Hepatocyte (in vitro differentiated cells): ENCODE results near the gene GPRIN3. TPM values are rescaled to one million over a fixed set of nuclear protein-coding genes. Genes with fewer than 3 reads are reported as not detected.

Experiments
- DNase-seq: peaks from one replicate; pipeline ENCODE4 v3.0.0-alpha.2; 2016; ENCODE audit warnings: low spot score
- H2AFZ ChIP-seq: fragments of 200-600 bp; sonication (generic); 2 replicates; pipeline ENCODE4 v1.6.0; 2016; ENCODE audit warnings: antibody characterized with exemption, mild to moderate bottlenecking
- H3K27ac ChIP-seq: fragments of 200-600 bp; sonication (generic); 2 replicates; pipeline ENCODE4 v1.5.1; 2016; ENCODE audit warnings: mild to moderate bottlenecking
- H3K27me3 ChIP-seq: fragments of 200-600 bp; sonication (generic); 2 replicates; pipeline ENCODE4 v1.6.1; 2016
- H3K36me3 ChIP-seq: fragments of 200-600 bp; sonication (generic); replicated peaks from 2 replicates; pipeline ENCODE4 v1.5.1; 2016; ENCODE audit warnings: low read depth; ENCODE audit not compliant: insufficient read depth
- H3K4me1 ChIP-seq: fragments of 200-600 bp; sonication (generic); 2 replicates; pipeline ENCODE4 v1.5.1; 2016; ENCODE audit warnings: mild to moderate bottlenecking, moderate library complexity; ENCODE audit not compliant: insufficient read depth
- H3K4me2 ChIP-seq: fragments of 200-600 bp; sonication (generic); 2 replicates; pipeline ENCODE4 v1.6.0; 2016
- H3K4me3 ChIP-seq: fragments of 200-600 bp; sonication (generic); 2 replicates; pipeline ENCODE4 v1.5.1; 2016; ENCODE audit warnings: mild to moderate bottlenecking
- H3K79me2 ChIP-seq: fragments of 200-600 bp; sonication (generic); 2 replicates; pipeline ENCODE4 v1.6.0; 2017; ENCODE audit warnings: mild to moderate bottlenecking
- H3K9me2 ChIP-seq: fragments of 200-600 bp; sonication (generic); replicated peaks from 2 replicates; pipeline ENCODE4 v1.6.0; 2017; ENCODE audit warnings: mild to moderate bottlenecking; ENCODE audit not compliant: insufficient read depth
- H3K9me3 ChIP-seq: fragments of 200-600 bp; sonication (generic); 2 replicates; pipeline ENCODE4 v1.5.1; 2016; ENCODE audit warnings: low read depth, mild to moderate bottlenecking
- H4K20me1 ChIP-seq: fragments of 200-600 bp; sonication (generic); 2 replicates; pipeline ENCODE4 v1.6.0; 2016; ENCODE audit warnings: mild to moderate bottlenecking; ENCODE audit not compliant: insufficient read depth, poor library complexity, severe bottlenecking
- CTCF ChIP-seq: fragments of 200-600 bp; sonication (generic); IDR thresholded peaks from 2 replicates; pipeline ENCODE4 v1.5.1; 2016; ENCODE audit warnings: antibody characterized with exemption, mild to moderate bottlenecking; ENCODE audit not compliant: poor library complexity
- EZH2 ChIP-seq: fragments of 200-600 bp; sonication (generic); IDR thresholded peaks from 2 replicates; pipeline ENCODE4 v1.6.1; 2016; ENCODE audit warnings: antibody characterized with exemption, mild to moderate bottlenecking, borderline replicate concordance
- EZH2phosphoT487 ChIP-seq: fragments of 200-600 bp; sonication (generic); IDR thresholded peaks from one replicate; pipeline ENCODE4 v1.6.1; 2018; ENCODE audit warnings: antibody characterized with exemption, mild to moderate bottlenecking, low read depth, moderate library complexity; ENCODE audit not compliant: unreplicated experiment, severe bottlenecking
- WGBS: methylation state at CpG from one replicate; pipeline ENCODE4 v1.1.6; 2016; ENCODE audit warnings: low lambda C conversion rate; ENCODE audit errors: missing lambda C conversion rate; 5-methylcytosine and 5-hydroxymethylcytosine counted together
- polyA plus RNA-seq: library from polyadenylated mRNA; unstranded; fragments of >200 nt; fragmentation: Nextera tagmentation; extraction: Ambion mirVana; gene quantifications from 2 replicates; pipeline ENCODE4 v1.2.1, GENCODE V29; 2016
- total RNA-seq: library from RNA; depleted of rRNA; stranded (reverse); fragments of >200 nt; gene quantifications from 2 replicates; pipeline ENCODE4 v1.2.3, GENCODE V29; 2014

The GPRIN3 gene
- total RNA-seq = 2.6 and 3.0 TPM in 2 replicates
- 0.60 and 0.64 TPM in 2 replicates for polyA plus RNA-seq

DNA sequence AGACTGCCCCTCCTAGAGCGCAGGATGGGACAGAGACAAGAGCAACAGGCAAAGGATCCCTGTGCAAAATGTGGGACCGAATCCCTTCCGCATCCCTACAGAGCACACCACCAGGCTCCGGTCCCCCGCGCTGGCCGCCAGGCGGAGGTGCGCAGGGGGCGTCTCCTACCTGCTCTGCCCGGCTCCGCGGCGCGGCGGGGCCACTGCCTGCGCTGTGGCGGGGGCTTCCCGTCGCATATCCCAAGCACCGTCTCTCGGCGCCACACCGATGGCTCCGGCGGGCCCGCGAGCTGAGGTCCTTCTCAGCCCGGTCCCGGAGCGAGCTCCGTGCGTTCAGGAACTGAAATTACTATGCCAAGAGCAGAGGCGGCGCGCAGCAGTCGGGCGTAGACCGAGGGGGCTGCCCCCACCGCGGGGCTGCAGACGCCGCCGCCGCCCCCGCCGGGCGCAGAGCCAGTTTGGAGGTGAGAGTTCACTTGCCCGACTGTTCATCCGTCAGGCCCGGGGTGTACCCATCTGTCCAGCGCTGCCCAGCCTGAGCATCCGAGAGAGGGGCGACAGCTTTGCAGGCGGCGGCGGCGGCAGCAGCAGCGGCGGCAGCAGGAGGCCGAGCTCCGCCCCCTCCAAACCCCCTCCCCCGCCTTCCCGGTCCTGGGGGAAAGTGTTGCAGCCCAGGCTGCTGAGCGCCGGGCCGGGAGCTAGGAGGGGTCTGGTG lies at the start of gene GPRIN3:
GPRIN3 (minus strand) TSS at position 355 of the 715 bp plus-strand sequence. CDS start 57,690 bp downstream, outside the sequence.
- H3K79me2 ChIP-seq = peaks cover 6% of the 10 kb centered on the region
- peaks cover 11% of the 10 kb centered on the region for H3K4me1 ChIP-seq
- H3K4me2 ChIP-seq = peak within 1 kb of the TSS; percentile 90
- H2AFZ ChIP-seq = peak within 1 kb of the TSS; percentile 99
- TF ChIP-seq CTCF (peak; percentile 10), EZH2phosphoT487 (no peak)
- peak within 1 kb of the TSS; percentile 85 for H3K4me3 ChIP-seq
- no peaks in the 10 kb centered on the region for H3K9me2 ChIP-seq
- no peaks in the 10 kb centered on the region for H4K20me1 ChIP-seq
- no peaks in the 10 kb centered on the region for H3K9me3 ChIP-seq
- 2% methylated on average over 54 of the region's 67 CpGs for WGBS
- H3K36me3 ChIP-seq = no peaks in the 10 kb centered on the region
- H3K27me3 ChIP-seq = peaks cover 2% of the 10 kb centered on the region
- peak; percentile 68 for DNase-seq
- H3K27ac ChIP-seq = peak within 1 kb of the TSS; percentile 59

- 82% methylated on average over 3 of the region's 3 CpGs for WGBS
- no peaks in the 10 kb centered on the region for H4K20me1 ChIP-seq
- H3K4me1 ChIP-seq = no peaks in the 10 kb centered on the region
- H3K36me3 ChIP-seq = no peaks in the 10 kb centered on the region
- H3K4me2 ChIP-seq = no peak overlapping the region
- H3K27ac ChIP-seq = no peak overlapping the region
- no peak overlapping the region for H2AFZ ChIP-seq
- no peaks in the 10 kb centered on the region for H3K27me3 ChIP-seq
- no peaks in the 10 kb centered on the region for H3K9me2 ChIP-seq
- H3K4me3 ChIP-seq = no peak overlapping the region
- no peaks in the 10 kb centered on the region for H3K9me3 ChIP-seq
- no peak for DNase-seq
- TF ChIP-seq EZH2 (no peak), EZH2phosphoT487 (no peak), CTCF (no peak)
- H3K79me2 ChIP-seq = no peaks in the 10 kb centered on the region
Observed at GRCh38 chr4:89357340-89357739, 49.7 kb upstream of the GPRIN3 start.

DNA sequence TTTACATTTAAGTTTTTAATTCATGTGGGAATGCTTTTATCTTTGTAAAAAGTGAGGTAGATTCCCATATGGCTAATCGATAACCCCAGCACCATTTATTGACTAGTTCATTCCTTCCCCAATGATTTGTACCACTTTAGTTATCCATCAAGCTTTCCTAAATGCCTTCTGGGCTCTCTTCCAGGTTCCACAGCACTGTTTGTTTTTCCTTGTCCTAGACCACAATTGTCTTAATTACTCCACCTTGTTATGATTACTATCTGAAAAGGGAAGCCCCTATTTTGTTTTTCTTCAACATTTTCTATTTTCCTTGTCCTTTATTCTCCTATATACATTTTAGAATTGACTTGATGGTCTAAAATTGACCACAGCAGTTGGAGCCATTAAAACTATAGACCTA lies 48.5 kb upstream of the GPRIN3 start:
- H2AFZ ChIP-seq = no peak overlapping the region
- H4K20me1 ChIP-seq = no peaks in the 10 kb centered on the region
- no peaks in the 10 kb centered on the region for H3K4me1 ChIP-seq
- DNase-seq = no peak
- H3K79me2 ChIP-seq = no peaks in the 10 kb centered on the region
- no peaks in the 10 kb centered on the region for H3K9me3 ChIP-seq
- no peak overlapping the region for H3K4me2 ChIP-seq
- no peak overlapping the region for H3K4me3 ChIP-seq
- H3K27ac ChIP-seq = no peak overlapping the region
- H3K9me2 ChIP-seq = no peaks in the 10 kb centered on the region
- no peaks in the 10 kb centered on the region for H3K27me3 ChIP-seq
- TF ChIP-seq EZH2phosphoT487 (no peak), CTCF (no peak), EZH2 (no peak)
- no peaks in the 10 kb centered on the region for H3K36me3 ChIP-seq
- WGBS = 65% methylated on average over 1 of the region's 1 CpG
